Measurements from ENCODE around the gene NARS2.

DNA sequence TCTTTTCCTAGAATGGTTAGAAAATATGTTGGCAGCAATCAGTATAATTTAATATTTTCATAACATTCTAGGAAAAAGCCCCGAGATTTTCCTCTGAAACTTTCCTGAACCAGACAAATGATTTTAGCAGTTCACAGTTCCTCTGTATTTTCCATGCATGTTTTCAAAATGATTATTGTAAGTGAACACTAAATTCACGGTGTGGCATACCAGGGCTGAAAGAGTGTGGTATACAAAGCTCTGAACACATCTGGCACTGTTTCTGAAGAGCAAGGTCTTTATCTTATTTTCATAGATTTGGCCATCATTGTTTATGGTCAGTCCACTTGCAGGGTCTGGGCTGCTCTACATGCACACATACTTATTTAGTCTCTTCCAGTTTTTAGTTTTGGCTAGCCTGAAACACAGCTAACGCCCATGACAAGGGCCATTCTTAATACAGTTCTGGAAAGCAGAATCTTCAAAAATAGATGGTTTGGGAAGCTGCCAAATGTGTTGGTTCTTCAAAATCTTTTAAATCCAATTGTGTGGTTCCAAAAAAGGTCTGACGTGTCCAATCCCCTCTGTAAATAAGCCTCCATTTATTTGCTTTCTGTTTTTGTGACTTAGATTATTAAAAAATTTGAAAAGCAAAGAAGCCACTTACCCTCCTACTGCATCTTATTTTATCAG, 149.1 kb downstream of the NARS2 start:
- TF ChIP-seq, protein P1, sequence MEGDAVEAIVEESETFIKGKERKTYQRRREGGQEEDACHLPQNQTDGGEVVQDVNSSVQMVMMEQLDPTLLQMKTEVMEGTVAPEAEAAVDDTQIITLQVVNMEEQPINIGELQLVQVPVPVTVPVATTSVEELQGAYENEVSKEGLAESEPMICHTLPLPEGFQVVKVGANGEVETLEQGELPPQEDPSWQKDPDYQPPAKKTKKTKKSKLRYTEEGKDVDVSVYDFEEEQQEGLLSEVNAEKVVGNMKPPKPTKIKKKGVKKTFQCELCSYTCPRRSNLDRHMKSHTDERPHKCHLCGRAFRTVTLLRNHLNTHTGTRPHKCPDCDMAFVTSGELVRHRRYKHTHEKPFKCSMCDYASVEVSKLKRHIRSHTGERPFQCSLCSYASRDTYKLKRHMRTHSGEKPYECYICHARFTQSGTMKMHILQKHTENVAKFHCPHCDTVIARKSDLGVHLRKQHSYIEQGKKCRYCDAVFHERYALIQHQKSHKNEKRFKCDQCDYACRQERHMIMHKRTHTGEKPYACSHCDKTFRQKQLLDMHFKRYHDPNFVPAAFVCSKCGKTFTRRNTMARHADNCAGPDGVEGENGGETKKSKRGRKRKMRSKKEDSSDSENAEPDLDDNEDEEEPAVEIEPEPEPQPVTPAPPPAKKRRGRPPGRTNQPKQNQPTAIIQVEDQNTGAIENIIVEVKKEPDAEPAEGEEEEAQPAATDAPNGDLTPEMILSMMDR (IDR thresholded peaks at IDR 0.05; ENCODE audit: low read depth, low read length), result no peak
- TF ChIP-seq POLR2A (IDR thresholded peaks at IDR 0.05; ENCODE audit: extremely low read depth, insufficient read length) (no peak), MYC (IDR thresholded peaks at IDR 0.05; ENCODE audit: low read depth, low read length) (no peak)
- TF ChIP-seq, protein P2, sequence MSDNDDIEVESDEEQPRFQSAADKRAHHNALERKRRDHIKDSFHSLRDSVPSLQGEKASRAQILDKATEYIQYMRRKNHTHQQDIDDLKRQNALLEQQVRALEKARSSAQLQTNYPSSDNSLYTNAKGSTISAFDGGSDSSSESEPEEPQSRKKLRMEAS (IDR thresholded peaks at IDR 0.05; ENCODE audit: low read depth, low read length), result no peak

Data from NB4 (cell line).